BLaER1 treated with 17β-estradiol and CSF1 and Interleukin-3, amounts not matched to agents 10 nM and 100 nM (cell line): ENCODE measurements around the gene ADAD1.

Source experiments
- H3K27ac ChIP-seq, 11 experiments: shearing (Covaris generic); formaldehyde crosslinking; 2 replicates each; pipeline ENCODE4 v1.8.1; 2022
- H3K27me3 ChIP-seq, 11 experiments: shearing (Covaris generic); formaldehyde crosslinking; 2 replicates each; pipeline ENCODE4 v1.8.1; 2022
- H3K36me3 ChIP-seq, 11 experiments: shearing (Covaris generic); formaldehyde crosslinking; 2 replicates each; pipeline ENCODE4 v1.8.1; 2022
- H3K4me1 ChIP-seq, 10 experiments: shearing (Covaris generic); formaldehyde crosslinking; 2 replicates each; pipeline ENCODE4 v1.8.1; 2022
- H3K4me2 ChIP-seq, 11 experiments: shearing (Covaris generic); formaldehyde crosslinking; 2 replicates each; pipeline ENCODE4 v1.8.1; 2022
- H3K4me3 ChIP-seq, 10 experiments: shearing (Covaris generic); formaldehyde crosslinking; 2 replicates each; pipeline ENCODE4 v1.8.1; 2022
- H3K9ac ChIP-seq, 11 experiments: shearing (Covaris generic); formaldehyde crosslinking; 2 replicates each; pipeline ENCODE4 v1.8.1; 2022
- H3K9me3 ChIP-seq, 11 experiments: shearing (Covaris generic); formaldehyde crosslinking; replicated peaks in 1 of 11; 2 replicates each; pipeline ENCODE4 v1.8.1; 2022
- H4K20me1 ChIP-seq, 11 experiments: shearing (Covaris generic); formaldehyde crosslinking; 2 replicates each; pipeline ENCODE4 v1.8.1; 2022
- Cebpa-rat ChIP-seq, 11 experiments: shearing (Covaris generic); IDR thresholded peaks; 2 replicates each; pipeline ENCODE4 v1.8.1; 2022

Gene ADAD1

DNA sequence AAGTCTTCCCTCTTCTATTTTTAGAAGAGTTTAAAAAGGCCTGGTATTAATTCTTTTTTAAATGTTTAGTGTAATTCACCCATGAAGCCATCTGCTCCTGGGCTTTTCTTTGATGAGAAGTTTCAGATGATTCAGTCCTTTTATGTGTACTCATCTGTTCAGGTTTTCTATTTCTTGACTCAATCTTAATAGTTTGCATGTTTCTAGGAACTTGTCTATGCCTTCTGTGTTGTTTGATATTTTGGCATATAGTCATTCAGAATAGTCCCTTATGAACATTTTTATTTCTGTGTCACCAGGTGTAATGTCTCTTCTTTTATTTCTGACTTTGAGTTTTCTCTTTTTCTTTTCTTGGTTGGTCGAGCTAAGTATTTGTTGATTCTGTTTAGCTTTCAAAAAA, 97.9 kb downstream of the ADAD1 start:
- H3K4me1 ChIP-seq: no peaks in the 10 kb centered on the region
- no peaks in the 10 kb centered on the region for H3K36me3 ChIP-seq
- no peak overlapping the region for H3K4me2 ChIP-seq
- H3K27me3 ChIP-seq: no peaks in the 10 kb centered on the region
- no peak overlapping the region for H3K27ac ChIP-seq
- no peak for TF ChIP-seq Cebpa-rat (IDR thresholded peaks at IDR 0.05)
- no peak overlapping the region for H3K9ac ChIP-seq
- H3K4me3 ChIP-seq: no peak overlapping the region
- H4K20me1 ChIP-seq: no peaks in the 10 kb centered on the region
- H3K9me3 ChIP-seq: peaks cover 0 to 6% (median 0%) of the 10 kb centered on the region in 11 experiments; a peak in 1 of 22 replicates
